ENCODE measurements around the gene AVEN.

- no peak for TF ChIP-seq ATF2 (IDR thresholded peaks at IDR 0.05; ENCODE audit: low read length)
- TF ChIP-seq BACH1 (IDR thresholded peaks at IDR 0.05; ENCODE audit: low read length), result no peak
- TF ChIP-seq RAD21 (IDR thresholded peaks at IDR 0.05 in 1 of 2, conservative IDR thresholded peaks at IDR 0.05 in 1 of 2; ENCODE audit: low read depth in 2 of 2, low read length in 2 of 2), result peak; percentile 3 to 9; a peak in 2 of 4 replicates
- TF ChIP-seq CTCF (IDR thresholded peaks at IDR 0.05; ENCODE audit: control extremely low read depth in 1 of 3, insufficient read depth in 1 of 3, low read depth in 1 of 3, low read length in 3 of 3), result no peak
- no peak for TF ChIP-seq POLR2A (IDR thresholded peaks at IDR 0.05; ENCODE audit: control extremely low read depth in 1 of 2, low read depth in 2 of 2, low read length in 2 of 2)
- TF ChIP-seq SP1 (IDR thresholded peaks at IDR 0.05; ENCODE audit: low read depth, low read length), result no peak
- TF ChIP-seq SP2 (IDR thresholded peaks at IDR 0.05; ENCODE audit: low read length), result no peak
- TF ChIP-seq SAP30 (IDR thresholded peaks at IDR 0.05; ENCODE audit: insufficient read depth, insufficient replicate concordance, low read length), result no peak
- TF ChIP-seq CBX5 (IDR thresholded peaks at IDR 0.05; ENCODE audit: low read depth, low read length), result no peak
- no peak for TF ChIP-seq EZH2 (IDR thresholded peaks at IDR 0.05; ENCODE audit: low read depth, low read length, severe bottlenecking)
- TF ChIP-seq EP300 (IDR thresholded peaks at IDR 0.05; ENCODE audit: borderline replicate concordance in 1 of 2, low read depth in 2 of 2, low read length in 2 of 2), result no peak
- TF ChIP-seq, protein P1, sequence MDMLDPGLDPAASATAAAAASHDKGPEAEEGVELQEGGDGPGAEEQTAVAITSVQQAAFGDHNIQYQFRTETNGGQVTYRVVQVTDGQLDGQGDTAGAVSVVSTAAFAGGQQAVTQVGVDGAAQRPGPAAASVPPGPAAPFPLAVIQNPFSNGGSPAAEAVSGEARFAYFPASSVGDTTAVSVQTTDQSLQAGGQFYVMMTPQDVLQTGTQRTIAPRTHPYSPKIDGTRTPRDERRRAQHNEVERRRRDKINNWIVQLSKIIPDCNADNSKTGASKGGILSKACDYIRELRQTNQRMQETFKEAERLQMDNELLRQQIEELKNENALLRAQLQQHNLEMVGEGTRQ (IDR thresholded peaks at IDR 0.05; ENCODE audit: low read length), result no peak
- TF ChIP-seq SIRT6 (IDR thresholded peaks at IDR 0.05; ENCODE audit: low read length), result no peak
- no peak for TF ChIP-seq HDAC6 (IDR thresholded peaks at IDR 0.05; ENCODE audit: low read depth, low read length)
These were observed 83.1 kb downstream of the AVEN start for GRCh38 chr15:33955945-33956344.

Measured in H1 (cell line).